ENCODE measurements around the gene DCLRE1B. TPM values are rescaled to one million over a fixed set of nuclear protein-coding genes. Genes with fewer than 3 reads are reported as not detected.

Gene DCLRE1B
- total RNA-seq, 4 donors from 2014 or later: 3.2 to 9.2 (median 5.1) TPM

GRCh38 chr1:113935176-113935575, 30.1 kb downstream of the DCLRE1B start:
- no peak overlapping the region for H3K27ac ChIP-seq
- no peaks in the 10 kb centered on the region for H3K27me3 ChIP-seq
- WGBS, 2 donors (ENCODE audit: low coverage in 1 of 2): 100% methylated on average over 1 of the region's 1 CpG
- no peak for TF ChIP-seq CTCF (IDR thresholded peaks at IDR 0.05)
- no peak for TF ChIP-seq POLR2AphosphoS5 (IDR thresholded peaks at IDR 0.05)
- TF ChIP-seq POLR2A (IDR thresholded peaks at IDR 0.05): no peak
- TF ChIP-seq EP300 (IDR thresholded peaks at IDR 0.05): no peak
- H3K36me3 ChIP-seq: no peaks in the 10 kb centered on the region
- peaks cover 0 to 85% (median 29%) of the 10 kb centered on the region in 3 donors for H3K4me1 ChIP-seq
- ATAC-seq: no peak
- no peak overlapping the region for H3K4me3 ChIP-seq
- H3K9me3 ChIP-seq: no peaks in the 10 kb centered on the region

- Histone ChIP-seq H3K27me3 (no peaks in the 10 kb centered on the region), H3K9me3 (no peaks in the 10 kb centered on the region), H3K4me1 (peaks cover 0 to 88% (median 29%) of the 10 kb centered on the region in 3 donors), H3K36me3 (peaks cover 0 to 8% of the 10 kb centered on the region in 2 donors), H3K4me3 (no peak overlapping the region), H3K27ac (no peak overlapping the region)
- no peak for TF ChIP-seq EP300 (IDR thresholded peaks at IDR 0.05)
- no peak for TF ChIP-seq CTCF (IDR thresholded peaks at IDR 0.05)
- no peak for TF ChIP-seq POLR2AphosphoS5 (IDR thresholded peaks at IDR 0.05)
- TF ChIP-seq POLR2A (IDR thresholded peaks at IDR 0.05): no peak
- WGBS, 2 donors (ENCODE audit: low coverage in 1 of 2): 91 to 100% methylated on average over 1 of the region's 1 CpG
- ATAC-seq: no peak
These were observed 30.8 kb downstream of the DCLRE1B start for GRCh38 chr1:113935970-113936369.

- Histone ChIP-seq H3K27ac (no peak overlapping the region), H3K4me3 (no peak overlapping the region), H3K27me3 (no peaks in the 10 kb centered on the region), H3K36me3 (peaks cover 0 to 20% of the 10 kb centered on the region in 2 donors), H3K9me3 (no peaks in the 10 kb centered on the region), H3K4me1 (peaks cover 0 to 79% (median 22%) of the 10 kb centered on the region in 3 donors)
- WGBS, 2 donors (ENCODE audit: low coverage in 1 of 2): 42 to 50% methylated on average over 1 of the region's 1 CpG
- no peak for TF ChIP-seq EP300 (IDR thresholded peaks at IDR 0.05)
- no peak for ATAC-seq
These were observed 32.0 kb downstream of the DCLRE1B start for GRCh38 chr1:113937146-113937545.

DNA sequence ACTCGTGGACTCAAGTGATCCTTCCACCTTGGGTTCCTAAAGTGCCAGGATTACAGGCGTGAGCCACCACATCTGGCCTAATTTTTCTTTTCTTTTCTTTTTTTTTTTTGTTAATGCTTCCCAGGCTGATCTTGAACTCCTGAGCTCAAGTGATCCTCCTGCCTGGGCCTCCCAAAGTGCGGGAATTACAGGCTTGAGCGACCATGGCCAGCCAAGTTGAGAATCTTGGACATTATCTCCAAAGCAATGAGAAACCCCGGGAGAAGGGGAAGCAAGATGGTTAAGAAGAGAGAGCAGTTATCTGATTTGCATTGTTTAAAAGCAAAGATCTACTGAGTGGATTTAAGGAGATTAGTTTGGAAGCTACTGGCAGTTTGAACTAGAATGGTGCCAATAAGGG, 33.1 kb downstream of the DCLRE1B start:
- Histone ChIP-seq H3K9me3 (no peaks in the 10 kb centered on the region), H3K4me1 (peaks cover 0 to 79% (median 12%) of the 10 kb centered on the region in 3 donors), H3K27me3 (no peaks in the 10 kb centered on the region), H3K36me3 (peaks cover 0 to 20% of the 10 kb centered on the region in 2 donors), H3K27ac (no peak overlapping the region), H3K4me3 (no peak overlapping the region)
- no peak for TF ChIP-seq POLR2AphosphoS5 (IDR thresholded peaks at IDR 0.05)
- TF ChIP-seq EP300 (IDR thresholded peaks at IDR 0.05): no peak
- TF ChIP-seq CTCF (IDR thresholded peaks at IDR 0.05): no peak
- no peak for TF ChIP-seq POLR2A (IDR thresholded peaks at IDR 0.05)
- ATAC-seq: no peak
- WGBS, 2 donors (ENCODE audit: low coverage in 1 of 2): 11 to 69% methylated on average over 1 to 2 of the region's 5 CpGs

- Histone ChIP-seq H3K9me3 (no peaks in the 10 kb centered on the region), H3K27me3 (no peaks in the 10 kb centered on the region), H3K36me3 (peaks cover 0 to 24% of the 10 kb centered on the region in 2 donors), H3K4me3 (no peak overlapping the region), H3K4me1 (peaks cover 0 to 70% (median 9%) of the 10 kb centered on the region in 3 donors), H3K27ac (no peak overlapping the region)
- WGBS, 2 donors (ENCODE audit: low coverage in 1 of 2): 76 to 89% methylated on average over 10 to 12 of the region's 16 CpGs
- ATAC-seq: no peak
- TF ChIP-seq CTCF (IDR thresholded peaks at IDR 0.05): no peak
- TF ChIP-seq POLR2AphosphoS5 (IDR thresholded peaks at IDR 0.05): no peak
- no peak for TF ChIP-seq EP300 (IDR thresholded peaks at IDR 0.05)
- TF ChIP-seq POLR2A (IDR thresholded peaks at IDR 0.05): no peak
These were observed 35.5 kb downstream of the DCLRE1B start for GRCh38 chr1:113940365-113941244.

All from gastroesophageal sphincter (tissue), 4 donors.